ENCODE data around the gene MLST8.

GRCh38 chr16:2180962-2181923, 24.0 kb upstream of the MLST8 start:
- no peak for TF ChIP-seq CTCF (IDR thresholded peaks at IDR 0.05)
- no peak for TF ChIP-seq POLR2A (IDR thresholded peaks at IDR 0.05)
- TF ChIP-seq EP300 (IDR thresholded peaks at IDR 0.05), result no peak

Data from ovary (tissue), 3 donors.